Measurements from ENCODE around the gene TBC1D24.
"Not testable (repeated sequence)": the region's sequence is repeated elsewhere in the genome, so short reads cannot be mapped to it uniquely, and the experiment has no call there.

TBC1D24 gene

DNA sequence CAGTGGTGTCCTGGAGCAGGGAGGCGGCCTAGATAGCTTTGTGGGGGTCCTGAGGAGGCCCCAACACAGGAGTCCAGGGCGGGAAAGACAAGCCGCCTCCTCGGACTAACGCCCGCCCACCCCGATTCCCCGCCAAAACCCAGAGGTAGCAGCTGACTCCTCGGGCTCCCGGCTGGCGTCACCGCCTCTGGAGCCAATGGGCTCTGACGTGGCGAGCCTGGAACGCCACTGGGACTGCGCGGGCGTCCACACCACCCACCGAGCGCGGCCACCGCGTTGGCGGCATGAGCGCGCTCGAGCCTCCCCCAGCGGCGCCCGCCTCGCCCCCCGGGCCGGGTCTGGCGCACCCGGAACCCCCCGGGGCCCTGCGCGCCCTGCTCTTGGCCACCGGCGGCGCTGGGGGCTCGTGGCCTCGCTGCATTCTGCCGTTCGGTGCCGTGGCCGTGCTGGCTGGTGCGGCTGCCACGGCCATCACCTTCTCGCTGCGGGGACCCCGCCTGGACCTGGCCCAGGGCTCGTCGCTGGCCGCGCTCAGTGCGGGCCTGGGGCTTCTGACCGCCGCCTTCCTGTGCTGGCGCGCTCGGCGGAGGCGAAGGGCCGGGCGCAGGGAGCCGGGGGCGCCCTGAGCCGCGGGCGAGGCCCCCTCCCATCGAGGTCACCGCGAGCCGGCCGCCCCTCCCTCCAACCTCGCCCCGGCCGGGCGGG is 7.2 kb upstream of the TBC1D24 start:
- in situ Hi-C loops (cut with HindIII; ENCODE audit: low sequenced_read_pairs), result no loop called here

DNA sequence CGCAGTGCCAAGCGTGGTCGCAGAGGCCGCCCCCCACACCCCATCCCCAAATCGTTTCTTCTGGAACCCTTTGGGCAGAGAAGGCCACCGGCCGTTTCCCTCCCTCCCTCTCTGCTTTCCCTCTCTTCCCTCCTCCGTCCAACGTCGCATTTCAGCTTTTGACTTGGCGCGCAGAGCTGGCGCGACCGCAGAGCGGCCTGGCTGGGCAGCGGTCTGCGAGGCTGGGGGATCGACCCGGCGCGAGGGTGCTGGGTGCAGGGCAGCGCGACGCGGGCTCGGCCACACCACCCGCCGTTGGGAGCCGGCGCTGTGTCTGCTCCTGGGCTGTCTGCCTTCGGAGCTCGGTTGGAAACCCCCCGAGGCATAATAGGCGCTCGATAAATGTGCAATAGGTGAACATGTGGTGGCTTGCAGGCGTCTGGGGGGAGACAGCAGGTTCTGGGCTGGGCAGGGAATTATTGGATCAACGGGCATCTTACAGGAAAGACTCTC is 6.6 kb upstream of the TBC1D24 start:
- in situ Hi-C loops (cut with HindIII; ENCODE audit: low sequenced_read_pairs), result no loop called here

GRCh38 chr16:2468725-2469398 is 6.1 kb upstream of the TBC1D24 start:
- in situ Hi-C loops (cut with HindIII; ENCODE audit: low sequenced_read_pairs), result no loop called here

DNA sequence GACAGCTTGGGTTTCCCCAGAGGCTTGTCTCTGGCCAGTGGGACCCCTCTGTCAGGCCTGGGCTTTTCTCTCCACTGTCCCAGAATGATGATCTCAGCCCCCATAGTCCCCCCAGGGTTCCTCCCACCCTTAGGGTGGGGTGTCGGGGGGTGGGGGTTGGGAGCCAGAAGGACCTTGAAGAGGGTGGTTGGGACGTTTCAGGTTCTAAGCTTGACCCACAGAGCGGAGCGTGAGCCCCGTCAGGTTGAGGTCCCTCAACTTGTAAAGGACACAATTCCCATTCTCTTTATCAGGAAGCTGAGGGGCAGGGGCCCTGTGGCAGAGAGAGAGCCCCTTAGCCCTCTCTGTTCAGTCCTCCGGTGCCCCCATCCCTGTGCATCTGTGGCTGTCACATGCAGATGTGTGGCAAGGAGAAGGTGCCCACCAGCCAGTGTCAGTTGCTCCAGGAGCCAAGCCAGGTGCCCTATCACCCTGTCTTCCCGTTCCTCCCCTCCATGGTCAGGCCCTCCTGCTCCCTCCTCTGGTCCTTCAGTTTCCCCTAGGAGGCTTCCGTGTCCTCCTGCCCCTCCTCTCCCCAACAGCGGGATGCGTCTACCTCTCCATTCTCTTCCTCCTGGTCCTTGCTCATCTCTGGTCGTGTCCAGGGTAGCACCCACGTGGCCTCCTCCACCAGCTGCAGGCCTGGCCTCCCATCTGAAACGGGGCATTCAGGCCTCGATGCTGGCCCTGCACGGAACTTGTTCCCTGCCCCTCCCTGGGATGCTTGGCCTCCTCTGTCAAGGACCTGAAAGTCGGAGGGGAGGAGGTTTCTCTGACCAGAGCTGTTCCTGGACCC is 5.3 kb upstream of the TBC1D24 start:
- in situ Hi-C loops (cut with HindIII; ENCODE audit: low sequenced_read_pairs), result no loop called here

DNA sequence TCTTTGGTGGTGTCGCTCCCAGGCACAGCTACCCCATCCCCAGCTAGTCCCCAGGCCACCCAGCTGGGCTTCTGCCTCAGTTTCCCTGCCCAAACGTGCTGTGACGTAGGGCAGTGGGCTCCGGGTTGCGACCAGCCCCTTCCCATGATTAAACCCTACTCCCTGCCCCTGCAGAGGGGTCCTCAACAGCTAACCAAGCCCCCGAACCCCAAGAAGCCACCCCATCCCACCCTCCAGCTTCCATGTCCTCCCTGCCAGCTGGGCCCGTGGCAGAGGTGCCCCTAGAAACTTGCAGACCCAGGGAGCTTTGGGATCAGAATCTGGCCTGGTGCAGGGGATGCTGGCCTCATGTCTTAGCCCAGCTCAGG is 4.7 kb upstream of the TBC1D24 start:
- in situ Hi-C loops (cut with HindIII; ENCODE audit: low sequenced_read_pairs), result no loop called here

GRCh38 chr16:2470603-2471015 is 4.3 kb upstream of the TBC1D24 start:
- in situ Hi-C loops (cut with HindIII; ENCODE audit: low sequenced_read_pairs), result no loop called here

- in situ Hi-C loops (cut with HindIII; ENCODE audit: low sequenced_read_pairs), result no loop called here
Observed at GRCh38 chr16:2471016-2471652, 3.8 kb upstream of the TBC1D24 start, which contains the start of gene NTN3. TSS of gene NTN3 (plus strand) at chr16:2471297. CDS start at chr16:2471702, 405 bp downstream.

DNA sequence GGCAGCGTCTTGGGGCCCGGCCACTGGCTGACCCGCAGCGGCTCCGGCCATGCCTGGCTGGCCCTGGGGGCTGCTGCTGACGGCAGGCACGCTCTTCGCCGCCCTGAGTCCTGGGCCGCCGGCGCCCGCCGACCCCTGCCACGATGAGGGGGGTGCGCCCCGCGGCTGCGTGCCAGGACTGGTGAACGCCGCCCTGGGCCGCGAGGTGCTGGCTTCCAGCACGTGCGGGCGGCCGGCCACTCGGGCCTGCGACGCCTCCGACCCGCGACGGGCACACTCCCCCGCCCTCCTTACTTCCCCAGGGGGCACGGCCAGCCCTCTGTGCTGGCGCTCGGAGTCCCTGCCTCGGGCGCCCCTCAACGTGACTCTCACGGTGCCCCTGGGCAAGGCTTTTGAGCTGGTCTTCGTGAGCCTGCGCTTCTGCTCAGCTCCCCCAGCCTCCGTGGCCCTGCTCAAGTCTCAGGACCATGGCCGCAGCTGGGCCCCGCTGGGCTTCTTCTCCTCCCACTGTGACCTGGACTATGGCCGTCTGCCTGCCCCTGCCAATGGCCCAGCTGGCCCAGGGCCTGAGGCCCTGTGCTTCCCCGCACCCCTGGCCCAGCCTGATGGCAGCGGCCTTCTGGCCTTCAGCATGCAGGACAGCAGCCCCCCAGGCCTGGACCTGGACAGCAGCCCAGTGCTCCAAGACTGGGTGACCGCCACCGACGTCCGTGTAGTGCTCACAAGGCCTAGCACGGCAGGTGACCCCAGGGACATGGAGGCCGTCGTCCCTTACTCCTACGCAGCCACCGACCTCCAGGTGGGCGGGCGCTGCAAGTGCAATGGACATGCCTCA is 3.1 kb upstream of the TBC1D24 start:
- in situ Hi-C loops (cut with HindIII; ENCODE audit: low sequenced_read_pairs), result no loop called here

- in situ Hi-C loops (cut with HindIII; ENCODE audit: low sequenced_read_pairs), result no loop called here
Observed at GRCh38 chr16:2472488-2472864, 2.5 kb upstream of the TBC1D24 start.

DNA sequence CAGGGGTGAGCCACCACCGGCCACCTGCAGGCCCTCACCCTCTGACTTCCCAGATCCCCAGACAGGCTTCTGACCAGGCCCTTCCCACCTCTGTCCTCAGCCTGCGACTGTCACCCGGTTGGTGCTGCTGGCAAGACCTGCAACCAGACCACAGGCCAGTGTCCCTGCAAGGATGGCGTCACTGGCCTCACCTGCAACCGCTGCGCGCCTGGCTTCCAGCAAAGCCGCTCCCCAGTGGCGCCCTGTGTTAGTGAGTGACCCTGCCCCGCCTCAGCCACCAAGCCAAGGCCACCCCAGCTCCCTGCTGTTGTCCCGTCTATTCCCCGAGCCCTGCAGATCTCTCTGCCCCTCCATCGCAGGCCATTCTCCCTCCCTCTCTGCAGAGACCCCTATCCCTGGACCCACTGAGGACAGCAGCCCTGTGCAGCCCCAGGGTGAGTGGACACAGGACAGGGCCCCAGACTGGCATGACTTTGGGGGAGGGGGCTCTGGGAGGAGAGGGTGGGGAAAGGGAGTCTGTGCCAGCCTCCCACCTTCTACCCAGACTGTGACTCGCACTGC is 2.0 kb upstream of the TBC1D24 start:
- in situ Hi-C loops (cut with HindIII; ENCODE audit: low sequenced_read_pairs), result no loop called here

DNA sequence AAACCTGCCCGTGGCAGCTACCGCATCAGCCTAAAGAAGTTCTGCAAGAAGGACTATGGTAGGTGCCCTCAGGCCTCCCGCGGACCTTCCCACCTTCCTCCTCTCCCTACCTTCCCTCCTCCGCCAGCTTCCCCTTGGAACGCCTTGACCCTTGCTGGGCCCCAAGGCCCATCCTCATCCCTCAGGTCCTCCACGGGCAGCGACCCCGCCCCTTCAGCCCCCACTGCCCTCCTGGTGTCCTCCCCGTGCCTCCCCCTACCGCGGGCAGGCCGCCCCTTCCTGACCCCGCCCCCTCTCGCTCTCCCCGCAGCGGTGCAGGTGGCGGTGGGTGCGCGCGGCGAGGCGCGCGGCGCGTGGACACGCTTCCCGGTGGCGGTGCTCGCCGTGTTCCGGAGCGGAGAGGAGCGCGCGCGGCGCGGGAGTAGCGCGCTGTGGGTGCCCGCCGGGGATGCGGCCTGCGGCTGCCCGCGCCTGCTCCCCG is 1.4 kb upstream of the TBC1D24 start:
- in situ Hi-C loops (cut with HindIII; ENCODE audit: low sequenced_read_pairs), result no loop called here

GRCh38 chr16:2473999-2474876 is 689 bp upstream of the TBC1D24 start:
- in situ Hi-C loops (cut with HindIII; ENCODE audit: low sequenced_read_pairs), result no loop called here

GRCh38 chr16:2475413-2476344 is 752 bp downstream of the TBC1D24 start:
- in situ Hi-C loops (cut with HindIII; ENCODE audit: low sequenced_read_pairs), result no loop called here

GRCh38 chr16:2476345-2476720 is 1.4 kb downstream of the TBC1D24 start:
- in situ Hi-C loops (cut with HindIII; ENCODE audit: low sequenced_read_pairs), result no loop called here

GRCh38 chr16:2476741-2477140 is 1.8 kb downstream of the TBC1D24 start:
- in situ Hi-C loops (cut with HindIII; ENCODE audit: low sequenced_read_pairs), result no loop called here

GRCh38 chr16:2477327-2477726 is 2.4 kb downstream of the TBC1D24 start:
- in situ Hi-C loops (cut with HindIII; ENCODE audit: low sequenced_read_pairs), result no loop called here

- in situ Hi-C loops (cut with HindIII; ENCODE audit: low sequenced_read_pairs), result no loop called here
Observed at GRCh38 chr16:2478279-2478678, 3.4 kb downstream of the TBC1D24 start.

DNA sequence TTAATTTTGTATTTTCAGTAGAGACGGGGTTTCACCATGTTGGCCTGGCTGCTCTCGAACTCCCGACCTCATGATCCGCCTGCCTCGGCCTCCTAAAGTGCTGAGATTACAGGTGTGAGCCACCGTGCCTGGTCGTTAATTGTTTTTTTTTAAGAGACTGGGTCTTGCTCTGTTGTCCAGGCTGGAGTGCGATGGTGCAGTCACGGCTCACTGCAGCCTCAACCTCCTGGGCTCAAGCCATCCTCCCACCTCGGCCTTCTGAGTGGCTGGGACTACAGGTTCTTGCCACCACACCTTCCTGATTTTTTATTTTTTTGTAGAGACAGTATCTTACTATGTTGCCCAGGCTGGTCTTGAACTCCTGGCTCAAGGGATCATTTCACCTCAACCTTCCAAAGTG is 5.1 kb downstream of the TBC1D24 start:
- in situ Hi-C loops (cut with HindIII; ENCODE audit: low sequenced_read_pairs), result not testable (repeated sequence)

All from endothelial cell of hepatic sinusoid (primary cell).